Measurements from ENCODE around the gene KHK.
"Not testable (repeated sequence)": the region's sequence is repeated elsewhere in the genome, so short reads cannot be mapped to it uniquely, and the experiment has no call there.

KHK gene

DNA sequence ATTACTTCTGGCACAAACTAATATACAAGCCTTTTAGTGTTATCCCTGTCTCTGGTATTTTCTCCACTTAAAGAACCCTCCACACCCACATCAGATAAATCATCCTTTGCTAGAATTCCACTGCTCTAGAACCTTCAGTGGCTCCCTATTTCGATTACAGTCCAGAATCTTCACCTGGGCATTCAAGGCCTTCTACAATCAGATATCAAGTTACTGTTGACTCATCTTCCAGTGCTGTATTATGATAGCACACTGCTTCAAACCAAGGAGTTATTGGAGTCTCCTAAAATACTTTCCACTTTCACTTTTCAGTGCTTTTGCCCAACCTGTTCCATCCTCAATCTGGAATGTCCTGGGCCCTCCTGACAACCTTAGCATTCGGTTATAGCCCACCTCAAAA, 28.9 kb downstream of the KHK start:
- DNase-seq (ENCODE audit: extremely low read depth, low read depth): no peak
- TF ChIP-seq, protein P1, sequence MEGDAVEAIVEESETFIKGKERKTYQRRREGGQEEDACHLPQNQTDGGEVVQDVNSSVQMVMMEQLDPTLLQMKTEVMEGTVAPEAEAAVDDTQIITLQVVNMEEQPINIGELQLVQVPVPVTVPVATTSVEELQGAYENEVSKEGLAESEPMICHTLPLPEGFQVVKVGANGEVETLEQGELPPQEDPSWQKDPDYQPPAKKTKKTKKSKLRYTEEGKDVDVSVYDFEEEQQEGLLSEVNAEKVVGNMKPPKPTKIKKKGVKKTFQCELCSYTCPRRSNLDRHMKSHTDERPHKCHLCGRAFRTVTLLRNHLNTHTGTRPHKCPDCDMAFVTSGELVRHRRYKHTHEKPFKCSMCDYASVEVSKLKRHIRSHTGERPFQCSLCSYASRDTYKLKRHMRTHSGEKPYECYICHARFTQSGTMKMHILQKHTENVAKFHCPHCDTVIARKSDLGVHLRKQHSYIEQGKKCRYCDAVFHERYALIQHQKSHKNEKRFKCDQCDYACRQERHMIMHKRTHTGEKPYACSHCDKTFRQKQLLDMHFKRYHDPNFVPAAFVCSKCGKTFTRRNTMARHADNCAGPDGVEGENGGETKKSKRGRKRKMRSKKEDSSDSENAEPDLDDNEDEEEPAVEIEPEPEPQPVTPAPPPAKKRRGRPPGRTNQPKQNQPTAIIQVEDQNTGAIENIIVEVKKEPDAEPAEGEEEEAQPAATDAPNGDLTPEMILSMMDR (IDR thresholded peaks at IDR 0.05; ENCODE audit: low read depth, low read length, missing control alignments): no peak
- no peak overlapping the region for H3K4me3 ChIP-seq (replicated peaks; ENCODE audit: low read depth, low read length)

DNA sequence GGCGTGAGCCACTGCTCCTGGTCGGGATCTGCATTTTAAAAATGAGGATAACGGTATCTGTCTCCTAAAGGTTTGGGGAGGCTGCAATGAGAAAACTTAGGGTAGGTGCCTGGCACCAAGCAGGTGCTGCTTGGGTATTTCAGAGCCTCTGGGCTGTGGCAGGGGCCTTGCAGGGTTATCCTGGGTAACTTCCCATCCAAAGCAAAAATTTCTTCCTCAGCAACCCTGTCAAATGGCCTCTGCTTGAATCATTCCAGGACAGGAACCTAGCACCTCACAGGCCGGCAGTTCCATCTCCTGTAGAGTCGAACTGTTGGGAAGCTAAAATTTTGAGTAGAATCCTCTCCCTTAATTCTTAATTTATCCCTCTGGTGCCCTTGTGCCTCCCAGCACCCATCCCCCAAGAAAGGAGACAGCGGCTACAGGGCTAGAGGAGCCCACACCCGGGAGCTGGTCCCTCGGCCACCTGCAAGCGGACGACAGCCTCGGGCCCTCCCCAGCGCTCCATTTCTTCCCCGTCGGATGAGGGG, 31.5 kb downstream of the KHK start:
- peak overlapping the region; percentile 60 for H3K4me3 ChIP-seq (replicated peaks; ENCODE audit: low read depth, low read length)
- TF ChIP-seq, protein P1 (IDR thresholded peaks at IDR 0.05; ENCODE audit: low read depth, low read length, missing control alignments): no peak
- DNase-seq (ENCODE audit: extremely low read depth, low read depth): no peak

DNA sequence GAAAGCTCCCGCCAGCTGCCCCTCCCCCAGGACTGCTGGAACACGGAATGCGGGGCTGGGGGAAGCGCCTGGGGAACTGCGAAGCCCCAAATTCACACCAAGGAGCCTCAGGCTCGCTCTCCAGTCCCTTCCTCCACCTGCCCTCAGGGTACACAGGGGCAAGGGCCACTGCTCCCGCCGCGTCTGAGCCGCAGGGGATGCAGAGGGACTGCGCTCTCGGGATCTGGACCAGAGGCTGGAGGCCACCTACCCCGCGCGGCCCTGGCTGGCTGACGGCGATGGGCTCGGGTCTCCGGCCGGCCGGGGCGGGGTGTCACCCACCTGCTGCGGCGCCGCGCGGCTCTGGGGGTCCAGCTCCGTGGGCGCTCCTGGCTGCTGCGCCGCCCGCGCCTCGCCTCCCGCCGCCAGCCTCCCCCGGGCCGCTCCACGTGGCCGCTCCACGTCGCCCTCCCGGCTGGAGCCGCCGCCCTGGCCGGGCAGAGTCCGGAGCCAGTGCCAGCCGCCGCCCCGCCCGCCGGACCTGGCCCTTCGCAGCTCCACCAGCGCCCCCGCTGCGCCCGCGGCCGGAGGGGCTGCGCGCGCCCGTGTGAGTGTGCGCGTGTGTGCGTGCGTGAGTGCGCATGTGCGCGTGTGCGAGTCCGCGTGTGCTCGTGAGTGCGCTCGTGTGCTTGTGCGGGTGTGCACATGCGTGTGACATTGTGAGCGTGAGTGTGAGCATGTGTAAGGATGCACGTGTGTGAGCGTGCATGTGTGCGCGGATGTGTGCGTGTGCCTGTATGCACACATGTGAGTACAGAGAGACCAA, 32.2 kb downstream of the KHK start, which contains the start of gene CGREF1:
Gene CGREF1, minus strand, starts transcription at position 604 of the 805 bp plus-strand sequence. CDS start 14,762 bp downstream, outside the sequence.
- DNase-seq (ENCODE audit: extremely low read depth, low read depth): no peak
- peak within 1 kb of the TSS; percentile 60 for H3K4me3 ChIP-seq (replicated peaks; ENCODE audit: low read depth, low read length)
- TF ChIP-seq, protein P1 (IDR thresholded peaks at IDR 0.05; ENCODE audit: low read depth, low read length, missing control alignments): no peak

DNA sequence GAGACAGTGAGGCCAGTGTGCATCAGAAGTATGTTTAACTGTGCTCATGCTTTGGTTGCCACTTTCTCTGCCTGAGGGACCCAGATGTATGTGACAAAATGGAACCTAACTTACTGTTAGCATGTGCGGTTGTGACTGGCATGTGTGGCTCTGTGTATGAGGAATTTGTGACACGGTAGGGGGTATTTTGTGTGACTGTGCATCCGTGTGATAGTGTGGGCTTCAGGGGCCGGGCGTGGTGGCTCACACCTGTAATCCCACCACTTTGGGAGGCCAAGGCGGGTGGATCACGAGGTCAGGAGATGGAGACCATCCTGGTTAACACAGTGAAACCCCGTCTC, 32.7 kb downstream of the KHK start:
- not testable (repeated sequence) for DNase-seq (ENCODE audit: extremely low read depth, low read depth)
- H3K4me3 ChIP-seq (replicated peaks; ENCODE audit: low read depth, low read length): peak overlapping the region; percentile 60

DNA sequence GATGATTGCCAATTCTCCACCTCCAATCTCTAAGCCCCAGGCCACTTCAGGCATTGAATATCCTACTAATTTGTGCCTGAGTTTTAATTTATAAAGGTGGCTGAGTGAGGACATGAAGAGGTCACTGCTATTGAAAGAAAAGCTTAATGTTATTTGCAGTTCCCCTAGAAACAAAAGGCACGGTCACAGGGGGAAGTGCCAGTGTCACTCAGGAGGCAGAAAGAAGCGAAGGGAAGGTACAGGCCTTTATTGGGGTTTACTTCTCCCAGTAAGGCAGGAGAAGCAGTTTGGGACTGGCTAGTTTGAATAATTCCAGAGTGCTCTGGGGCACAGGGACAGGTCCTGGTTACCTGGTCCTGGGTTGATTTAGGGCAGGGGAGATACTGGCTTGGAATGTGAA, 35.3 kb downstream of the KHK start:
- TF ChIP-seq, protein P1 (IDR thresholded peaks at IDR 0.05; ENCODE audit: low read depth, low read length, missing control alignments): no peak
- H3K4me3 ChIP-seq (replicated peaks; ENCODE audit: low read depth, low read length): no peak overlapping the region
- no peak for DNase-seq (ENCODE audit: extremely low read depth, low read depth)

DNA sequence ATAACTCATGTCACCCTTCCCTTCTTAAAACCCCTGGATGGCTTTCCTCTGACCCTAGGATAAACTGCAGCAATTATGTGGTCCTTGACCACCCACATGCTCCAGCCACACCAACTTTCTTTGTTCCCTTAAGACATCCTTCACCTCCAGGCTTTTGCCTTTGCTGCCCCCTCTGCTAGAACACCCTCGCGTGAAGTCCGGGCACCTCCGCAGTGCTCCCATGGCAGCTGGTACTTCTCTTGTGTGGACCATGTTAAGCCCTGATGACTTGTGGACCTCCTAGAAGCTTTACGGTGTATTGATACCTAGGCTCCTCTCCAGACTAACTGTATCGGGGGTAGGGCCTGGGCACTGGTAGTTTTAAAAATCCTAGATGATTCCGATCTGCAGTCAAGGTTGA, 36.2 kb downstream of the KHK start:
- H3K4me3 ChIP-seq (replicated peaks; ENCODE audit: low read depth, low read length): no peak overlapping the region
- TF ChIP-seq, protein P1 (IDR thresholded peaks at IDR 0.05; ENCODE audit: low read depth, low read length, missing control alignments): no peak
- no peak for DNase-seq (ENCODE audit: extremely low read depth, low read depth)

DNA sequence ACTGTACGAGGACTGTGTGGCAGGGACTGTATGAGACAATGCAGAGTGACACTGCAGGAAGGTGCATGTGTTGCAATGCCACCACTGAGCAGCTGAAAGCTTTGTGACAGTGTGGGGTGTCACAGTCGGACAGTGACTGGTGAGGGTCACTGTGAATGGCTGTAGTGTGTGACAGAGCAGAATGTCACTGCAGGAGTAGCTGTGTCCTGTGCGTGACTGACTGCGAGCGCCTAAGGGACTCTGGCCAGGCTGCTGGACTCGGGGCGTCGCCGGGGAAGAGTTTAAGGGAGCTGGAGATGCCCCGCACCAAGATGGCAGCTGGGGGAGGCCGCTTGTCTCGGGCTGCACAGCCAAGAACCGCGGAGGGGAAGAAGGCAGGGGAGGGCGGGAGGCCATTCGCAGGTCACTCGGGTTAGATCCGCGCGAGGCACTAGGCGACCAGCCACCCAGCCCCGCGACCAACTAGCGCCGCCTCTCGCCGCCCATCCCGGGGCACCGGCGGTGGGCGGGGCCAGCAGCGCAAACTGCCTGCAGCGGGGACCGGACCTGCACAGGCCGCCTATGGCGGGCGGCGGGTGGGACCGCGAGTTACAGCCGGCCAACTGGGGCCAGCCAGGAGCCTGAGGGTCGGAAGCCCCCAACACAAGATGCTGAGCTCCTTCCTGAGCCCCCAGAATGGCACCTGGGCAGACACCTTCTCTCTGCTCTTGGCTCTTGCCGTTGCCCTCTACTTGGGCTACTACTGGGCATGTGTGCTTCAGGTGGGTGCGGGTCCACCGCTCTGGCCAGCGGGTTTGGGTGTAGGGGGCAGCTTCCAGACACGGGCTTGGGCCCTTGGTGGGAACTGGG, 37.0 kb downstream of the KHK start, which contains the start of gene ABHD1:
Gene ABHD1, plus strand, starts transcription at position 514 of the 849 bp plus-strand sequence. Its CDS starts 134 bp downstream, at position 648.
- no peak for DNase-seq (ENCODE audit: extremely low read depth, low read depth)
- H3K4me3 ChIP-seq (replicated peaks; ENCODE audit: low read depth, low read length): peak within 1 kb of the TSS; percentile 39
- TF ChIP-seq, protein P1 (IDR thresholded peaks at IDR 0.05; ENCODE audit: low read depth, low read length, missing control alignments): no peak
